Stimulated activated naive CD8-positive, alpha-beta T cell treated with anti-CD3 and anti-CD28 coated beads, Interleukin-15, Interleukin-2, amounts not matched to agents 100 U/mL and 50 U/mL, for 24 hours (primary cell): ENCODE data around the gene CNDP2.

ENCODE experiments used
- ATAC-seq: fragments of 150-1000 bp; cut with Tn5 transposase; one replicate; pipeline ENCODE4 v1.10.0; 2021
- DNase-seq: peaks from one replicate; pipeline ENCODE4 v3.0.0; 2021

CNDP2 gene

GRCh38 chr18:74473976-74474640, 22.1 kb upstream of the CNDP2 start:
- DNase-seq (no peak), ATAC-seq (no peak)

- DNase-seq (no peak), ATAC-seq (no peak)
Observed at GRCh38 chr18:74476140-74476539, 20.0 kb upstream of the CNDP2 start.

- ATAC-seq (peak; percentile 54), DNase-seq (no peak)
Observed at GRCh38 chr18:74477771-74478170, 18.4 kb upstream of the CNDP2 start.

- ATAC-seq = no peak
- no peak for DNase-seq
Observed at GRCh38 chr18:74478316-74478715, 17.8 kb upstream of the CNDP2 start.

- DNase-seq (no peak), ATAC-seq (no peak)
Observed at GRCh38 chr18:74478880-74479279, 17.3 kb upstream of the CNDP2 start.

- DNase-seq (no peak), ATAC-seq (no peak)
Observed at GRCh38 chr18:74479486-74480148, 16.5 kb upstream of the CNDP2 start.

- no peak for DNase-seq
- no peak for ATAC-seq
Observed at GRCh38 chr18:74480149-74480651, 16.0 kb upstream of the CNDP2 start.

- DNase-seq = no peak
- ATAC-seq = no peak
Observed at GRCh38 chr18:74482697-74483096, 13.5 kb upstream of the CNDP2 start.

- no peak for ATAC-seq
- no peak for DNase-seq
Observed at GRCh38 chr18:74486119-74486849, 9.9 kb upstream of the CNDP2 start.

GRCh38 chr18:74488354-74488753, 7.8 kb upstream of the CNDP2 start:
- DNase-seq (no peak), ATAC-seq (no peak)

- DNase-seq (no peak), ATAC-seq (no peak)
Observed at GRCh38 chr18:74488864-74489263, 7.3 kb upstream of the CNDP2 start.

- no peak for DNase-seq
- ATAC-seq = no peak
Observed at GRCh38 chr18:74489676-74490075, 6.5 kb upstream of the CNDP2 start.

GRCh38 chr18:74492259-74492658, 3.9 kb upstream of the CNDP2 start:
- DNase-seq (no peak), ATAC-seq (no peak)

GRCh38 chr18:74493689-74494088, 2.5 kb upstream of the CNDP2 start:
- ATAC-seq = peak; percentile 35

GRCh38 chr18:74494514-74494913, 1.6 kb upstream of the CNDP2 start:
- DNase-seq (no peak), ATAC-seq (no peak)

More at GRCh38 chr18:74493689-74494088, 2.5 kb upstream of the CNDP2 start:
- peak; percentile 35 for DNase-seq

GRCh38 chr18:74496508-74497323, 553 bp downstream of the CNDP2 start:
- ATAC-seq (peak; percentile 7), DNase-seq (peak; percentile 52)

GRCh38 chr18:74497324-74497676, 1.1 kb downstream of the CNDP2 start:
- DNase-seq (no peak), ATAC-seq (no peak)

GRCh38 chr18:74497778-74498177, 1.6 kb downstream of the CNDP2 start:
- no peak for ATAC-seq
- DNase-seq = no peak

- ATAC-seq (peak; percentile 70), DNase-seq (peak; percentile 84)
Observed at GRCh38 chr18:74498712-74499627, 2.8 kb downstream of the CNDP2 start.

- DNase-seq = peak; percentile 49
Observed at GRCh38 chr18:74499633-74500032, 3.5 kb downstream of the CNDP2 start.

GRCh38 chr18:74500372-74500771, 4.2 kb downstream of the CNDP2 start:
- ATAC-seq (no peak), DNase-seq (no peak)

More at GRCh38 chr18:74499633-74500032, 3.5 kb downstream of the CNDP2 start:
- ATAC-seq = no peak
